ENCODE measurements around the gene PDZD2. TPM values are rescaled to one million over a fixed set of nuclear protein-coding genes. Genes with fewer than 3 reads are reported as not detected.
"Not testable (repeated sequence)": the region's sequence is repeated elsewhere in the genome, so short reads cannot be mapped to it uniquely, and the experiment has no call there.

The PDZD2 gene
- total RNA-seq, 1 donor from 2014 or later = 4.3 TPM

DNA sequence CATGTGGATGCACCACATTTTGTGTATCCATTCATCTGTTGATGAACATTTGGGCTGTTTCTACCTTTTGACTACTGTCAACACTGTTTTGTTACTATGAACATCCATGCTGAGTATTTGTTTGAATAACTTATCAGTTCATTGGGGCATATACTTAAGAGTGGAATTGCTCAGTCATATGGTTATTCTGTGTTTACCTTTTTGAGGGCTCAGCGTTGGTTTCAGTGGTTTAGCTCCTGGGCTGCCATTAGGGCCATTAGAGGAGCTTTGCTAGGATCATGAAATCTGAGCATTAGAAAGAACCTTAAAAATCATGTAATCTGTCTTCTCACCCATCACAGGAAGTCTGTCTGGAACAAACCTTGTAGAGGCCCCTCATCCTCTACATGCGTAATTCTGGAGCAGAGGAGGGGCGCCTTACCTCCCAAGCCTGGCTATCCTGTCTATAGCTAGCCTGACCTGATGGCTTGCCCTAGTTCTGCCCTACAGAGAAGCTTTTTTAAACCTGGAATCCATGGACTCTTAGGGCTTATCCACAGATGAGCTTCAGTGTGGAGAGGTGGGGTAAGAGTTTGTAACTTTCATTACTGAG lies 92.9 kb downstream of the PDZD2 start:
- Mint-ChIP-seq H3K4me1 (ENCODE audit: unreplicated experiment) (no peaks in the 10 kb centered on the region), H3K36me3 (no peaks in the 10 kb centered on the region), H3K4me3 (no peak overlapping the region), H3K27ac (peak overlapping the region; percentile 1), H3K27me3 (no peaks in the 10 kb centered on the region), H3K9me3 (no peaks in the 10 kb centered on the region)
- no peak for DNase-seq (ENCODE audit: extremely low spot score, unreplicated experiment)
- TF ChIP-seq, protein P1, sequence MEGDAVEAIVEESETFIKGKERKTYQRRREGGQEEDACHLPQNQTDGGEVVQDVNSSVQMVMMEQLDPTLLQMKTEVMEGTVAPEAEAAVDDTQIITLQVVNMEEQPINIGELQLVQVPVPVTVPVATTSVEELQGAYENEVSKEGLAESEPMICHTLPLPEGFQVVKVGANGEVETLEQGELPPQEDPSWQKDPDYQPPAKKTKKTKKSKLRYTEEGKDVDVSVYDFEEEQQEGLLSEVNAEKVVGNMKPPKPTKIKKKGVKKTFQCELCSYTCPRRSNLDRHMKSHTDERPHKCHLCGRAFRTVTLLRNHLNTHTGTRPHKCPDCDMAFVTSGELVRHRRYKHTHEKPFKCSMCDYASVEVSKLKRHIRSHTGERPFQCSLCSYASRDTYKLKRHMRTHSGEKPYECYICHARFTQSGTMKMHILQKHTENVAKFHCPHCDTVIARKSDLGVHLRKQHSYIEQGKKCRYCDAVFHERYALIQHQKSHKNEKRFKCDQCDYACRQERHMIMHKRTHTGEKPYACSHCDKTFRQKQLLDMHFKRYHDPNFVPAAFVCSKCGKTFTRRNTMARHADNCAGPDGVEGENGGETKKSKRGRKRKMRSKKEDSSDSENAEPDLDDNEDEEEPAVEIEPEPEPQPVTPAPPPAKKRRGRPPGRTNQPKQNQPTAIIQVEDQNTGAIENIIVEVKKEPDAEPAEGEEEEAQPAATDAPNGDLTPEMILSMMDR (conservative IDR thresholded peaks at IDR 0.05) = no peak

DNA sequence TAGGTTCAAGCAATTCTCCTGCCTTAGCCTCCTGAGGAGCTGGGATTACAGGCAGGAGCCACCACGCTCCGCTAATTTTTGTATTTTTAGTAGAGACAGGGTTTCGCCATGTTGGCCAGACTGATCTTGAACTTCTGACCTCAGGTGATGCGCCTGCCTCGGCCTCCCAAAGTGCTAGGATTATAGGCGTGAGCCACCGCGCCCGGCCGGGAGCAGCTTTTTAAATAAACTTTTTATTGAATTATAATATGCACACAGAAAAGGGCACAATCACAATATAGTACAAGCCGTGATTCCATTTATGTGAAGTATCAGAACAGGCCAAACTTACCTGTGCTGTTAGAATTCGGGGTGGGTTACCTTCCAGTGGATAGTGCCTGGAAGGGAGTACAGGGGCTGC lies 93.9 kb downstream of the PDZD2 start:
- not testable (repeated sequence) for H3K9me3 Mint-ChIP-seq; H3K27me3 Mint-ChIP-seq; H3K4me1 Mint-ChIP-seq (ENCODE audit: unreplicated experiment); H3K4me3 Mint-ChIP-seq; H3K36me3 Mint-ChIP-seq; H3K27ac Mint-ChIP-seq; DNase-seq (ENCODE audit: extremely low spot score, unreplicated experiment)

DNA sequence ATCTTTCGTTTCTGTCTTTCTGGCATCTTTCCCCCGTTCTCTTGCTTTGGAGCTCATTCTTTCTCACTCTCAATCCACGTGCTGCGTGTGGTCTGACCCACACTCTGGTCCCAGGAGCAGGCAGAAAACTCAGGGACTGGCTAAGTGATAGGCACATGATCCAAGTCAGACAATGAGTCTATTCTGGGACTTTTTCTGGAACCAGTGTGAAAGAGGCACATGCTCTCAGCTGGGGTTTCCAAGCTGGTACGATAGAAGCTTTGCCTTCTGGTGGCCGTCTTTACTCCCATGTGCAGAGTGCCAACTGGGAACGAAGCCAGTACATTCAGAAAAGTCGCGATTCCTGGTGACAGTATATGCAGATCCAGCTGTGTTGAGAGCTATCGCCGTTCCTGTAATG lies 94.4 kb downstream of the PDZD2 start:
- Mint-ChIP-seq H3K4me3 (no peak overlapping the region), H3K27ac (no peak overlapping the region)
- TF ChIP-seq, protein P1 (conservative IDR thresholded peaks at IDR 0.05) = no peak

DNA sequence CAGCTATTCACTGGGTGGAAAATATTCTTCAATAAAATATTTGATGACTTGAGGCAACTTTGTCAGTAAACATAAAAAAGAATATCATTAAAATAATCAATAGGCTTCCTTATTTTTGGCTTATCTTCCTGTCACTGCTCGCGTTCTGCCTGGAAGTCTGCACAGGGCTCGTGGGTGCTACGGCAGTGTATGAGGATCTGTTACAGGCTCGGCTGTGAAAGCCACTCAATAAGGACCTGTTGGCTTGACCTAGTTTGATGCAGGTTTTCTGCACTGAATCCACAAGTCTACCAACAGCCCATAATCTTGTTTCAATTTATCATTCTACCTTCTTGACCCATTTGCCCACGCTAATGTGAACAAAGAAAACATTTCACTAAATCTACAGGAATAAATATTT lies 97.2 kb downstream of the PDZD2 start:
- no peaks in the 10 kb centered on the region for H3K36me3 Mint-ChIP-seq
- H3K4me1 Mint-ChIP-seq (ENCODE audit: unreplicated experiment) = no peaks in the 10 kb centered on the region
- H3K4me3 Mint-ChIP-seq = no peak overlapping the region
- H3K27me3 Mint-ChIP-seq = no peaks in the 10 kb centered on the region
- TF ChIP-seq, protein P1 (conservative IDR thresholded peaks at IDR 0.05) = no peak
- no peak overlapping the region for H3K27ac Mint-ChIP-seq
- DNase-seq (ENCODE audit: extremely low spot score, unreplicated experiment) = no peak
- H3K9me3 Mint-ChIP-seq = peaks cover 4% of the 10 kb centered on the region

More for the DNA sequence above, 94.4 kb downstream of the PDZD2 start:
- DNase-seq (ENCODE audit: extremely low spot score, unreplicated experiment) = no peak
- no peaks in the 10 kb centered on the region for H3K36me3 Mint-ChIP-seq
- H3K27me3 Mint-ChIP-seq = no peaks in the 10 kb centered on the region
- H3K9me3 Mint-ChIP-seq = no peaks in the 10 kb centered on the region
- H3K4me1 Mint-ChIP-seq (ENCODE audit: unreplicated experiment) = no peaks in the 10 kb centered on the region

DNA sequence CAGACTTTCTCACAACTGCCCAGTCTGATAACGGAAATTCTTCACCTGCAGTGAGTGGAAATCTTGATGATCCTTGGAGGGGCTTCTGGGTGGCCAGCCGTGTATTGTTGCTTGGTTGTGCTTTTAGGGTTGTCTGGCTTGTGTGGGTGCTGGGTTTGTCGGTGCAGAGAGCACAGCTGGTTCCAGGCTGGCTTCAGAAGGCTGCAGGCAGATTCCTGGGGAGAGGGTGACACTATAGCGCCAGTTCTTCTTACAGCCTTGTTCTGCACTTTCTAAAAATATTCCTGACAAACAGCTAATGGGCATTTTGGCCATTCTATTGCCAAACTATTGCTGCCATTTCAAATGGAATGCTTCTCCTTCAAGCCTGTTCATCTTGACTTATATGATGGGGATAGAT lies 99.3 kb downstream of the PDZD2 start:
- Mint-ChIP-seq H3K27me3 (no peaks in the 10 kb centered on the region), H3K4me3 (no peak overlapping the region), H3K9me3 (peaks cover 4% of the 10 kb centered on the region), H3K36me3 (no peaks in the 10 kb centered on the region), H3K27ac (no peak overlapping the region), H3K4me1 (ENCODE audit: unreplicated experiment) (no peaks in the 10 kb centered on the region)
- TF ChIP-seq, protein P1 (conservative IDR thresholded peaks at IDR 0.05) = no peak
- no peak for DNase-seq (ENCODE audit: extremely low spot score, unreplicated experiment)

DNA sequence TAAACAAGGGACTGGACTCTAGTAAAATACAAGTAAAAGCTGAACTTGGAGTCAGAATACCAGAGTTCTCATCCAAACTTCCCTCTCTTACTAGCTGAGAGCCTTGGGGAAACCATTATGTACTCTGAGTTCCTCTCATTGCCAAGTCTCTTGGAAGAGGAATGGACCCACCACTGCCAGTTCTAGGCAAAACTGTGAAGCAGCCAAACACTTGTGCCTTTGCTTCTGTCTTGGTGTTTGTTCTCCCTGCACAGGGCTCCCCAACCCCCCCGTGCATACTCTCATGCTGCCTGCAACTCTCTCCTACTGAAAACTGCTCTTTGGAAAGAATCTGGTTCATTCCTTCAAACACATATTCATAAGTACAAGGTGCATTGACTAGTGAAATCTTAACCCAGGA lies 102.6 kb downstream of the PDZD2 start:
- no peak for DNase-seq (ENCODE audit: extremely low spot score, unreplicated experiment)
- H3K4me1 Mint-ChIP-seq (ENCODE audit: unreplicated experiment) = no peaks in the 10 kb centered on the region
- peaks cover 8% of the 10 kb centered on the region for H3K9me3 Mint-ChIP-seq
- H3K36me3 Mint-ChIP-seq = no peaks in the 10 kb centered on the region
- no peak overlapping the region for H3K4me3 Mint-ChIP-seq
- no peak overlapping the region for H3K27ac Mint-ChIP-seq
- TF ChIP-seq, protein P1 (conservative IDR thresholded peaks at IDR 0.05) = no peak
- no peaks in the 10 kb centered on the region for H3K27me3 Mint-ChIP-seq
